AG04450 (cell line): ENCODE data around the gene SNX9. TPM values are rescaled to one million over a fixed set of nuclear protein-coding genes. Genes with fewer than 3 reads are reported as not detected.

Experiments
- CTCF ChIA-PET: fragments of 300-600, 350-600 bp; formaldehyde crosslinking; extraction: SDS; loops from one replicate; lab custom pipeline; 2022; ENCODE audit warnings: antibody characterized with exemption, inconsistent platforms; lab: Charles Lee
- POLR2A ChIA-PET: fragments of 350-600 bp; formaldehyde crosslinking; extraction: SDS; loops from one replicate; lab custom pipeline; 2021; ENCODE audit warnings: antibody characterized with exemption, inconsistent platforms; lab: Yijun Ruan, JAX
- DNase-seq: peaks from one replicate; pipeline ENCODE4 v3.0.0-alpha.2; 2011; ENCODE audit warnings: low read depth, low spot score
- H3K27ac ChIP-seq: one replicate; pipeline ENCODE4 v1.5.1; 2012; ENCODE audit warnings: low read depth, low read length, control low read depth
- H3K27me3 ChIP-seq: one replicate; pipeline ENCODE4 v1.6.0; 2012; ENCODE audit warnings: low read length; ENCODE audit not compliant: control insufficient read depth, insufficient read depth
- H3K4me3 ChIP-seq: 2 replicates; pipeline ENCODE4 v1.5.1; 2011; ENCODE audit warnings: mild to moderate bottlenecking, low read depth, low read length, control low read depth
- H3K9me3 ChIP-seq: 2 replicates; pipeline ENCODE4 v1.5.1; 2012; ENCODE audit warnings: low read length; ENCODE audit not compliant: control insufficient read depth, insufficient read depth
- CTCF ChIP-seq: IDR thresholded peaks from 2 replicates; pipeline ENCODE4 v1.5.1; 2011; ENCODE audit warnings: low read depth, low read length, control low read depth, inconsistent platforms
- polyA plus RNA-seq: library from polyadenylated mRNA; depleted of rRNA; stranded (reverse); fragments of >200 nt; gene quantifications from 2 replicates; pipeline ENCODE4 v1.2.3, GENCODE V29; 2011

Gene SNX9
- polyA plus RNA-seq, 1 experiment, result 58.7 TPM

- ChIA-PET CTCF (no interaction called here), POLR2A (interaction anchor here (0.6 kb wide), 1 partner anchor 13 kb away, joined by 3 read pairs; no protein-coding TSS in a partner anchor)
- H3K4me3 ChIP-seq, result no peak overlapping the region
- no peaks in the 10 kb centered on the region for H3K27me3 ChIP-seq
- TF ChIP-seq CTCF, result no peak
- DNase-seq, result no peak
- H3K27ac ChIP-seq, result no peak overlapping the region
- peaks cover 4% of the 10 kb centered on the region for H3K9me3 ChIP-seq
These were observed 11.5 kb downstream of the SNX9 start for GRCh38 chr6:157834549-157834948.

- Histone ChIP-seq H3K27me3 (no peaks in the 10 kb centered on the region), H3K9me3 (no peaks in the 10 kb centered on the region; the same call in 1 of the 2 replicates), H3K27ac (no peak overlapping the region), H3K4me3 (no peak overlapping the region)
- TF ChIP-seq CTCF, result no peak
- DNase-seq, result no peak
- CTCF ChIA-PET, result interaction anchor here (1.2 to 1.3 kb wide), 2 partner anchors 34 to 82 kb away, joined by 4 to 5 read pairs; no protein-coding TSS in a partner anchor
- POLR2A ChIA-PET, result no interaction called here
These were observed 15.8 kb downstream of the SNX9 start for GRCh38 chr6:157838718-157839430.

GRCh38 chr6:157839606-157840005 is 16.6 kb downstream of the SNX9 start:
- Histone ChIP-seq H3K27ac (no peak overlapping the region), H3K9me3 (no peaks in the 10 kb centered on the region; the same call in 1 of the 2 replicates), H3K27me3 (no peaks in the 10 kb centered on the region), H3K4me3 (no peak overlapping the region)
- DNase-seq, result no peak
- CTCF ChIA-PET, result interaction anchor here (1.2 to 2.1 kb wide), 2 partner anchors 34 to 83 kb away, joined by 5 to 8 read pairs; no protein-coding TSS in a partner anchor
- POLR2A ChIA-PET, result no interaction called here
- TF ChIP-seq CTCF, result no peak

- no peaks in the 10 kb centered on the region; the same call in 1 of the 2 replicates for H3K9me3 ChIP-seq
- H3K27ac ChIP-seq, result no peak overlapping the region
- no peak for TF ChIP-seq CTCF
- POLR2A ChIA-PET, result no interaction called here
- H3K27me3 ChIP-seq, result no peaks in the 10 kb centered on the region
- CTCF ChIA-PET, result interaction anchor here (0.7 to 2.1 kb wide), 4 partner anchors 33 to 173 kb away, joined by 3 to 8 read pairs (median 4); no protein-coding TSS in a partner anchor
- DNase-seq, result no peak
- peak overlapping the region; percentile 10; the same call in 1 of the 2 replicates for H3K4me3 ChIP-seq
These were observed 17.2 kb downstream of the SNX9 start for GRCh38 chr6:157840261-157840660.

- TF ChIP-seq CTCF, result no peak
- Histone ChIP-seq H3K9me3 (no peaks in the 10 kb centered on the region; the same call in 1 of the 2 replicates), H3K27me3 (no peaks in the 10 kb centered on the region), H3K4me3 (peak overlapping the region; percentile 10; the same call in 1 of the 2 replicates), H3K27ac (peak overlapping the region; percentile 71)
- CTCF ChIA-PET, result interaction anchor here (0.7 to 2.1 kb wide), 4 partner anchors 33 to 174 kb away, joined by 3 to 8 read pairs (median 4); no protein-coding TSS in a partner anchor
- POLR2A ChIA-PET, result no interaction called here
- DNase-seq, result peak; percentile 58
These were observed 17.7 kb downstream of the SNX9 start for GRCh38 chr6:157840776-157841175.
